ENCODE measurements around the gene VWA8. TPM values are rescaled to one million over a fixed set of nuclear protein-coding genes. Genes with fewer than 3 reads are reported as not detected.

Gene VWA8
- total RNA-seq, 2 experiments from 2014 or later, result 26.3 to 27.5 TPM

GRCh38 chr13:41558781-41559560 lies 401.9 kb downstream of the VWA8 start:
- TF ChIP-seq CTCF (IDR thresholded peaks at IDR 0.05), result no peak
- ChIA-PET CTCF (interaction anchor here (3.3 kb wide), 1 partner anchor 100 kb away, joined by 18 read pairs; no protein-coding TSS in a partner anchor), POLR2A (interaction anchor here (1.6 kb wide), 1 partner anchor 89 kb away, joined by 4 read pairs; no protein-coding TSS in a partner anchor)
- intact Hi-C loops (cut with micrococcal nuclease), result no loop called here
- Mint-ChIP-seq H3K4me3 (no peak overlapping the region), H3K27me3 (no peaks in the 10 kb centered on the region), H3K27ac (no peak overlapping the region), H3K36me3 (ENCODE audit: low read depth) (no peaks in the 10 kb centered on the region), H3K9me3 (no peaks in the 10 kb centered on the region), H3K4me1 (ENCODE audit: low read depth) (peaks cover 23% of the 10 kb centered on the region)
- ATAC-seq, result no peak
- no peak for DNase-seq

DNA sequence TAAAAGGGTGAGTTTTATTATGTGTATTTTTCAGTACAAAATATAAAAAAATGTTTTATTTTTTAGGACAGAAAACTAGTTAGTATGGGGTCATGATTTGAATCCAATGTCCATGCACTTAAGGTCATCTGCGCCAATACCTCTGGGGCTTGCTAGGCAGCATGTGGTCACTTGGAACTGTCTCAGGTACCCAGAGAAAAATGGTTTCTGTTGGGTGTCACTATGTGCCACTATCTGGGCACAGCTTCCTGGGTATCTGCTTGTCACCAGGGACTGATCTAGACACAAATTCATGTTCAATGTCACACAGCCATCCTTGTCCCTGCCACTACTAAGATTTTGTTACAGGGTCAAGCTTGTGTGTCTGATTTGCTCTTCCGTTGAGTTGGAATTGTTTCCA lies 403.2 kb downstream of the VWA8 start:
- no peak for TF ChIP-seq CTCF (IDR thresholded peaks at IDR 0.05)
- Mint-ChIP-seq H3K4me1 (ENCODE audit: low read depth) (peaks cover 14% of the 10 kb centered on the region), H3K9me3 (no peaks in the 10 kb centered on the region), H3K36me3 (ENCODE audit: low read depth) (no peaks in the 10 kb centered on the region), H3K27me3 (no peaks in the 10 kb centered on the region), H3K4me3 (no peak overlapping the region), H3K27ac (no peak overlapping the region)
- ChIA-PET CTCF (no interaction called here), POLR2A (interaction anchor here (1.6 kb wide), 1 partner anchor 88 kb away, joined by 4 read pairs; no protein-coding TSS in a partner anchor)
- intact Hi-C loops (cut with micrococcal nuclease), result no loop called here
- DNase-seq, result no peak
- no peak for ATAC-seq

- DNase-seq (peak; percentile 75), ATAC-seq (peak; percentile 98)
- Mint-ChIP-seq H3K27me3 (no peaks in the 10 kb centered on the region), H3K27ac (no peak overlapping the region), H3K9me3 (no peaks in the 10 kb centered on the region), H3K4me3 (no peak overlapping the region), H3K36me3 (ENCODE audit: low read depth) (no peaks in the 10 kb centered on the region), H3K4me1 (ENCODE audit: low read depth) (peaks cover 11% of the 10 kb centered on the region)
- ChIA-PET POLR2A (no interaction called here), CTCF (interaction anchor here (1.2 to 2.6 kb wide), 4 partner anchors 12 to 138 kb away, joined by 3 to 20 read pairs (median 6); no protein-coding TSS in a partner anchor)
- intact Hi-C loops (cut with micrococcal nuclease), result loop anchor here (5.0 kb wide), 1 partner anchor 93 kb away; no protein-coding TSS in a partner anchor
- TF ChIP-seq CTCF (IDR thresholded peaks at IDR 0.05), result no peak
Observed at GRCh38 chr13:41554626-41555386, 406.1 kb downstream of the VWA8 start.

DNA sequence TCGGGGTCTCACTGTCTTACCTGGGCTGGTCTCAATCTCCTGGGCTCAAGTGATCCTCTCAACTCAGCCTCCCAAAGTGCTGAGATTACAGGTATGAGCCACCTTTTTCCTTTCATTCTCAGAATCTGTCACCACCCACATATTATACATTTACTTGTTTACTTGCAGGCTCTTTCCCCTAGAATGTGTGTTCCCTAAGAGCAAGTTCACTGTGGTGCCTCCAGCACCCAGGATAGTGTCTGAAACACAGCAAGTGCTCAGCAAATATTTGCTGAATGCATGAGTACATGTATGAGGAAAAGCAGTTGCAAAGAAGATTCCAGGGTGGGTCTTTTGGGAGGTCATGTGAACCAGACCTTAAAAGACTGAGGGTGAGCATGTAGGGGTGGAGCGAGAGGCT lies 406.7 kb downstream of the VWA8 start:
- H3K27ac Mint-ChIP-seq, result no peak overlapping the region
- no peaks in the 10 kb centered on the region for H3K9me3 Mint-ChIP-seq
- peaks cover 11% of the 10 kb centered on the region for H3K4me1 Mint-ChIP-seq (ENCODE audit: low read depth)
- CTCF ChIA-PET, result interaction anchor here (1.2 to 2.6 kb wide), 4 partner anchors 11 to 137 kb away, joined by 3 to 20 read pairs (median 6); no protein-coding TSS in a partner anchor
- H3K4me3 Mint-ChIP-seq, result no peak overlapping the region
- POLR2A ChIA-PET, result no interaction called here
- ATAC-seq, result peak; percentile 28
- DNase-seq, result no peak
- H3K36me3 Mint-ChIP-seq (ENCODE audit: low read depth), result no peaks in the 10 kb centered on the region
- intact Hi-C loops (cut with micrococcal nuclease), result loop anchor here (5.0 kb wide), 1 partner anchor 92 kb away; no protein-coding TSS in a partner anchor
- no peak for TF ChIP-seq CTCF (IDR thresholded peaks at IDR 0.05)
- no peaks in the 10 kb centered on the region for H3K27me3 Mint-ChIP-seq

Measured in activated CD8-positive, alpha-beta T cell treated with anti-CD3 and anti-CD28 coated beads for 36 hours (primary cell).